Suprapubic skin (tissue), 3 donors: Measurements from ENCODE around the gene LOC128125822.

Experiments used
- POLR2A ChIP-seq, 2 donors: fragments of 450-650 bp; IDR thresholded peaks; one replicate each; pipeline ENCODE4 v1.6.1; 2017; ENCODE audit warnings: antibody characterized with exemption in 2 of 2, mild to moderate bottlenecking in 2 of 2, moderate library complexity in 2 of 2
- TF ChIP-seq, protein P1 (sequence below), 2 donors: fragments of 200-600 bp in 1 of 2; fragments of 450-650 bp in 1 of 2; sonication (generic) in 1 of 2; IDR thresholded peaks; one replicate each; pipeline ENCODE4 v1.5.1; 2016 to 2019; ENCODE audit warnings: antibody characterized with exemption in 2 of 2, mild to moderate bottlenecking in 1 of 2, moderate library complexity in 1 of 2

DNA sequence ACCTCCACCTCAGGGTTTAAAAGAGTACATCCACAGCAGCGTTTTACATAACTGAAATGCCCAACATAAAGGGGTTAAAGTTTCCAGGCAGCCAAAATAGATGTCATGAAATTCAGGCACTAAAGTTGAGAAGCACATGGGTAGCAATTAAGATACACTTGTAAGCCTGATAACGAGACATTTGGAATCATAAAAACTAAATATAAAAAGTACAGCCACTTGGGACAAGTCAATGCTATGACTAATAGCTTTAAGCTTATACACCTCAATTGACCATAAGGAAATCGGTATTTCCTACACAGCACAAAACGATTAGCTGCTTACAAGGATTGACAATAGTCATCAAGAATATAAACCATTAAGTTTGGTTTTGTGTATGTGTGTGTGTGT lies 11.8 kb downstream of the LOC128125822 start:
- TF ChIP-seq POLR2A (IDR thresholded peaks at IDR 0.05): no peak
- TF ChIP-seq, protein P1, sequence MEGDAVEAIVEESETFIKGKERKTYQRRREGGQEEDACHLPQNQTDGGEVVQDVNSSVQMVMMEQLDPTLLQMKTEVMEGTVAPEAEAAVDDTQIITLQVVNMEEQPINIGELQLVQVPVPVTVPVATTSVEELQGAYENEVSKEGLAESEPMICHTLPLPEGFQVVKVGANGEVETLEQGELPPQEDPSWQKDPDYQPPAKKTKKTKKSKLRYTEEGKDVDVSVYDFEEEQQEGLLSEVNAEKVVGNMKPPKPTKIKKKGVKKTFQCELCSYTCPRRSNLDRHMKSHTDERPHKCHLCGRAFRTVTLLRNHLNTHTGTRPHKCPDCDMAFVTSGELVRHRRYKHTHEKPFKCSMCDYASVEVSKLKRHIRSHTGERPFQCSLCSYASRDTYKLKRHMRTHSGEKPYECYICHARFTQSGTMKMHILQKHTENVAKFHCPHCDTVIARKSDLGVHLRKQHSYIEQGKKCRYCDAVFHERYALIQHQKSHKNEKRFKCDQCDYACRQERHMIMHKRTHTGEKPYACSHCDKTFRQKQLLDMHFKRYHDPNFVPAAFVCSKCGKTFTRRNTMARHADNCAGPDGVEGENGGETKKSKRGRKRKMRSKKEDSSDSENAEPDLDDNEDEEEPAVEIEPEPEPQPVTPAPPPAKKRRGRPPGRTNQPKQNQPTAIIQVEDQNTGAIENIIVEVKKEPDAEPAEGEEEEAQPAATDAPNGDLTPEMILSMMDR (IDR thresholded peaks at IDR 0.05): no peak
